Measurements from ENCODE around the gene PIGQ.

DNA sequence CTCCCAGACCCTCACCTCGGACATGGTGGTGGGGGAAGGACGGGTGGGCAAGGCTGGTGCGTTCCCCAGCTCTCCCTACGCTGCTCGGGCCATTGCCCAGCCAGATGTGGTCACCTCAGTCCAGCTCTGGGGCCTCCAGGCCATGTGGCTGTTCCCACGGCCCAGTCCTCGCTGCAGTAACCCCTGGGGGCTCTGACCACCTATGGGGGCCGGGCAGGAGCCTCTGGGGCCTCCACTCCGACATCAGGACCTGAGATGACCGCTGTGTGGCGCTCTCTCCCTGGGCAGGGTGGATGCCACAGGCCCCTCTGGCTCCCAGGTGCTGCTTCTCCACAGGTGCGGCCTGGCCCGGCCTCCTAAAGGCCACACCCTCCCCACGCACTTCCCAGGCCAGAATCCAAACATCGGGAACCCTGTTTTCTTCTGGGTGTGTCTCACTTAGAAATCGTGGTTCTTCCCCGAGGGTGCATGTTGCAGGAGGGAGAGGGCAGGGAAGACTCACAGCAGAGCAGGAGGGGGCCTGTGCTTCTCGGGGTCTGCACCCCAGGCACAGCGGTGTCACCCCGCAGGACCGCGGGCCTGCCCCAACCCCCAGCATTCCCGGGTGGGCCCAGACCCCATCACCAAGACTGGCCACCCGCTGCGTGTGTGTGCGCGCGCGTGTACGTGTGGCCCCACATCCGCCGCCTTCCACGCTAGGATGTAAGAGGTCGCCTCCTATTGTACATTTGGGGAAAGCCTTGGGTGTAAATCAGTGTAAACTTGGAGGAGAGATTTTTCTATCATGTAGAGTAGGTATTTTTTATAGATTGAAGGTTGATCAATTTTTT is 48.2 kb upstream of the PIGQ start:
- TF ChIP-seq, protein P1, sequence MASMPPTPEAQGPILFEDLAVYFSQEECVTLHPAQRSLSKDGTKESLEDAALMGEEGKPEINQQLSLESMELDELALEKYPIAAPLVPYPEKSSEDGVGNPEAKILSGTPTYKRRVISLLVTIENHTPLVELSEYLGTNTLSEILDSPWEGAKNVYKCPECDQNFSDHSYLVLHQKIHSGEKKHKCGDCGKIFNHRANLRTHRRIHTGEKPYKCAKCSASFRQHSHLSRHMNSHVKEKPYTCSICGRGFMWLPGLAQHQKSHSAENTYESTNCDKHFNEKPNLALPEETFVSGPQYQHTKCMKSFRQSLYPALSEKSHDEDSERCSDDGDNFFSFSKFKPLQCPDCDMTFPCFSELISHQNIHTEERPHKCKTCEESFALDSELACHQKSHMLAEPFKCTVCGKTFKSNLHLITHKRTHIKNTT (CRISPR knock-in tag; IDR thresholded peaks at IDR 0.05): no peak
- TF ChIP-seq ZNF230 (CRISPR knock-in tag; IDR thresholded peaks at IDR 0.05) (no peak), NR3C1 (CRISPR knock-in tag; IDR thresholded peaks at IDR 0.05) (no peak), ZNF747 (CRISPR knock-in tag; IDR thresholded peaks at IDR 0.05; ENCODE audit: borderline replicate concordance) (no peak), NFAT5 (CRISPR knock-in tag; IDR thresholded peaks at IDR 0.05) (no peak), FLYWCH1 (CRISPR knock-in tag; IDR thresholded peaks at IDR 0.05) (no peak), ZNF660 (CRISPR knock-in tag; IDR thresholded peaks at IDR 0.05; ENCODE audit: borderline replicate concordance, low read depth) (no peak), DPF2 (CRISPR knock-in tag; IDR thresholded peaks at IDR 0.05; ENCODE audit: borderline replicate concordance, low read depth) (no peak), FOSL2 (CRISPR knock-in tag; IDR thresholded peaks at IDR 0.05) (no peak), ZNF710 (CRISPR knock-in tag; IDR thresholded peaks at IDR 0.05; ENCODE audit: borderline replicate concordance) (no peak)

Measured in HepG2 (cell line).